HCT116 (cell line): Measurements from ENCODE around the gene PRKAG3. TPM values are rescaled to one million over a fixed set of nuclear protein-coding genes. Genes with fewer than 3 reads are reported as not detected.

Experiments used
- ATAC-seq: fragments of 200-7000 bp; cut with Tn5 transposase; 2 replicates; pipeline ENCODE4 v1.9.1; 2020; ENCODE audit warnings: mild to moderate bottlenecking, moderate library complexity
- BruUV-seq: library from RNA; stranded (reverse); fragments of 400-500 nt; replicated peaks from 2 replicates; lab custom pipeline; 2021; lab: Mats Ljungman, UMichigan
- CTCF ChIA-PET: fragments of 300-600 bp; sonication (Branson Sonifier 250); formaldehyde crosslinking; loops from one replicate; lab custom pipeline; 2021; ENCODE audit warnings: antibody characterized with exemption; lab: Charles Lee
- POLR2A ChIA-PET: fragments of 300-600, 350-600 bp; sonication (Branson Sonifier 250); formaldehyde crosslinking; loops from one replicate; lab custom pipeline; 2021; ENCODE audit warnings: antibody characterized with exemption; lab: Charles Lee
- RAD21 ChIA-PET, 2 experiments: fragments of 300-600 bp; sonication (Branson Sonifier 250); formaldehyde crosslinking; loops; one replicate each; lab custom pipeline; 2023; ENCODE audit warnings: low total read pairs in 2 of 2; ENCODE audit not compliant: uncharacterized antibody in 2 of 2, unreplicated experiment in 2 of 2, low non-redundant PET in 1 of 2; lab: Charles Lee
- DNase-seq: peaks from one replicate; pipeline ENCODE4 v3.0.0-alpha.2; 2010; ENCODE audit warnings: low read depth, low spot score
- H2AFZ ChIP-seq: fragments of 200-600 bp; shearing (Covaris generic), sonication (generic); 2 replicates; pipeline ENCODE4 v1.6.1; 2017; ENCODE audit warnings: low read depth, mixed run types, mixed read lengths, antibody characterized with exemption, low read length; ENCODE audit not compliant: poor library complexity, severe bottlenecking
- H3K27ac ChIP-seq: 2 replicates; pipeline ENCODE4 v1.5.1; 2012; ENCODE audit warnings: low read depth, low read length
- H3K27me3 ChIP-seq: fragments of 200-600 bp; sonication (generic); 2 replicates; pipeline ENCODE4 v1.6.1; 2016; ENCODE audit warnings: mixed run types, low read length, mixed read lengths; ENCODE audit not compliant: insufficient read depth
- H3K36me3 ChIP-seq, 2 experiments: fragments of 200-500 bp in 1 of 2; fragments of 200-600 bp in 1 of 2; sonication (Bioruptor generic) in 1 of 2; sonication (generic) in 1 of 2; 2 replicates each; pipeline versions ENCODE4 v1.5.1 to v1.6.1; 2014 to 2016; ENCODE audit warnings: low read length in 2 of 2, inconsistent platforms in 1 of 2, mixed read lengths in 1 of 2, mixed run types in 1 of 2; ENCODE audit not compliant: insufficient read depth in 2 of 2, control insufficient read depth in 1 of 2
- H3K4me1 ChIP-seq, 2 experiments: fragments of 200-600 bp in 1 of 2; sonication (generic) in 1 of 2; 2 replicates each; pipeline versions ENCODE4 v1.5.1 to v1.6.1; 2012 to 2017; ENCODE audit warnings: low read length in 2 of 2, inconsistent platforms in 1 of 2, mild to moderate bottlenecking in 1 of 2, mixed read lengths in 1 of 2, mixed run types in 1 of 2, moderate library complexity in 1 of 2; ENCODE audit not compliant: insufficient read depth in 2 of 2, control insufficient read depth in 1 of 2
- H3K4me2 ChIP-seq: fragments of 200-600 bp; sonication (generic); 2 replicates; pipeline ENCODE4 v1.6.1; 2017; ENCODE audit warnings: mixed run types, low read length, mixed read lengths
- H3K4me3 ChIP-seq, 2 experiments: fragments of 200-600 bp in 1 of 2; sonication (generic) in 1 of 2; replicated peaks in 1 of 2; 2 replicates each; pipeline ENCODE4 v1.5.1; 2011 to 2016; ENCODE audit warnings: low read length in 2 of 2, control low read depth in 1 of 2, low read depth in 1 of 2, mild to moderate bottlenecking in 1 of 2, mixed read lengths in 1 of 2, mixed run types in 1 of 2
- H3K79me2 ChIP-seq: fragments of 200-600 bp; sonication (generic); 2 replicates; pipeline ENCODE4 v1.6.1; 2017; ENCODE audit warnings: mild to moderate bottlenecking, mixed run types, low read length, moderate library complexity, mixed read lengths; ENCODE audit not compliant: insufficient read depth
- H3K9ac ChIP-seq: fragments of 200-600 bp; sonication (generic); 2 replicates; pipeline ENCODE4 v1.6.1; 2016; ENCODE audit warnings: low read length, mixed read lengths
- H3K9me2 ChIP-seq: fragments of 200-600 bp; sonication (generic), shearing (Covaris generic); 2 replicates; pipeline ENCODE4 v1.6.1; 2017; ENCODE audit warnings: mixed run types, mild to moderate bottlenecking, moderate library complexity; ENCODE audit not compliant: insufficient read depth
- H3K9me3 ChIP-seq, 2 experiments: fragments of 200-500 bp in 1 of 2; fragments of 200-600 bp in 1 of 2; sonication (Bioruptor generic) in 1 of 2; sonication (generic) in 1 of 2; 2 replicates each; pipeline ENCODE4 v1.6.1; 2014 to 2017; ENCODE audit warnings: low read length in 2 of 2, mixed read lengths in 2 of 2, inconsistent platforms in 1 of 2, low read depth in 1 of 2, mild to moderate bottlenecking in 1 of 2, mixed run types in 1 of 2, moderate library complexity in 1 of 2; ENCODE audit not compliant: control insufficient read depth in 1 of 2, insufficient read depth in 1 of 2
- H4K20me1 ChIP-seq: fragments of 200-600 bp; sonication (generic), shearing (Covaris generic); 2 replicates; pipeline ENCODE4 v1.6.1; 2017; ENCODE audit warnings: mixed run types, mild to moderate bottlenecking, moderate library complexity; ENCODE audit not compliant: insufficient read depth
- ATF3 ChIP-seq: IDR thresholded peaks from 2 replicates; pipeline ENCODE4 v1.6.1; 2012
- CBX3 ChIP-seq: IDR thresholded peaks from 2 replicates; pipeline ENCODE4 v1.6.1; 2012; ENCODE audit warnings: low read depth
- EZH2phosphoT487 ChIP-seq: fragments of 200-600 bp; IDR thresholded peaks from 2 replicates; pipeline ENCODE4 v1.6.1; 2018; ENCODE audit warnings: antibody characterized with exemption, borderline replicate concordance
- ZFX ChIP-seq: fragments of 450-650 bp; IDR thresholded peaks from 2 replicates; pipeline ENCODE4 v1.6.1; 2017
- intact Hi-C: fragments of 100-400 bp; cut with micrococcal nuclease; formaldehyde crosslinking; loops from 2 replicates; pipeline ENCODE4 v1.10.0; 2022
- total RNA-seq: library from RNA; stranded (reverse); gene quantifications from one replicate; pipeline ENCODE4 v1.2.1, GENCODE V29; 2021; ENCODE audit not compliant: unreplicated experiment

Gene PRKAG3
- total RNA-seq, 1 experiment from 2014 or later = not detected

- CTCF ChIA-PET = no interaction called here
- H3K4me2 ChIP-seq = no peak overlapping the region
- intact Hi-C loops = no loop called here
- no peak for ATAC-seq
- no peak overlapping the region for H3K27ac ChIP-seq
- no peaks in the 10 kb centered on the region for H3K36me3 ChIP-seq
- H3K4me1 ChIP-seq = no peaks in the 10 kb centered on the region
- H3K4me3 ChIP-seq = no peak overlapping the region
- no peaks in the 10 kb centered on the region for H3K9me3 ChIP-seq
- no peaks in the 10 kb centered on the region for H4K20me1 ChIP-seq
- POLR2A ChIA-PET = no interaction called here
- TF ChIP-seq ZFX (no peak), CBX3 (no peak)
- TF ChIP-seq, all 23 proteins: peak for 0
- Histone ChIP-seq H3K9me2 (no peaks in the 10 kb centered on the region), H3K9ac (no peak overlapping the region), H3K79me2 (no peaks in the 10 kb centered on the region), H3K27me3 (no peaks in the 10 kb centered on the region), H2AFZ (no peak overlapping the region)
- no TSS peak for BruUV-seq
- DNase-seq = no peak
- RAD21 ChIA-PET = no interaction called here
Measured at GRCh38 chr2:218870984-218871344, 39.4 kb upstream of the PRKAG3 start.

- no TSS peak for BruUV-seq
- Histone ChIP-seq H3K4me1 (no peaks in the 10 kb centered on the region), H3K27me3 (no peaks in the 10 kb centered on the region), H3K27ac (no peak overlapping the region), H3K4me2 (no peak overlapping the region), H3K9me3 (no peaks in the 10 kb centered on the region), H3K4me3 (no peak overlapping the region), H3K79me2 (no peaks in the 10 kb centered on the region), H3K36me3 (no peaks in the 10 kb centered on the region), H3K9me2 (no peaks in the 10 kb centered on the region), H3K9ac (no peak overlapping the region), H4K20me1 (no peaks in the 10 kb centered on the region), H2AFZ (no peak overlapping the region)
- no peak for ATAC-seq
- ChIA-PET CTCF (interaction anchor here (1.8 kb wide), 1 partner anchor 29 kb away, joined by 6 read pairs; no protein-coding TSS in a partner anchor), POLR2A (no interaction called here), RAD21 (no interaction called here)
- DNase-seq = no peak
- TF ChIP-seq EZH2phosphoT487 = no peak
- TF ChIP-seq ATF3 = no peak
- intact Hi-C loops = no loop called here
Measured at GRCh38 chr2:218869064-218869463, 37.5 kb upstream of the PRKAG3 start.
